Uterus (tissue), 4 donors: ENCODE results near the gene COG2. TPM values are rescaled to one million over a fixed set of nuclear protein-coding genes. Genes with fewer than 3 reads are reported as not detected.

Experiments used
- DNase-seq, 2 donors: peaks; one replicate each; pipeline ENCODE4 v3.0.0-alpha.2; 2019 to 2020
- H3K27ac ChIP-seq, 2 donors: fragments of 200-600 bp; sonication (generic); 1 replicate in 1 of 2; 2 replicates in 1 of 2; pipeline ENCODE4 v1.5.1; 2016 to 2018
- H3K27me3 ChIP-seq, 2 donors: fragments of 200-600 bp; sonication (generic); one replicate each; pipeline ENCODE4 v1.5.1; 2018 to 2019; ENCODE audit warnings: control low read depth in 1 of 2
- H3K36me3 ChIP-seq, 2 donors: fragments of 200-600 bp; sonication (generic); one replicate each; pipeline ENCODE4 v1.5.1; 2019; ENCODE audit warnings: control low read depth in 1 of 2
- H3K4me1 ChIP-seq, 2 donors: fragments of 200-600 bp; sonication (generic); one replicate each; pipeline ENCODE4 v1.5.1; 2018 to 2019; ENCODE audit warnings: control low read depth in 1 of 2
- H3K4me3 ChIP-seq, 2 donors: fragments of 200-600 bp; sonication (generic); 1 replicate in 1 of 2; 2 replicates in 1 of 2; pipeline ENCODE4 v1.5.1; 2018 to 2019; ENCODE audit warnings: mild to moderate bottlenecking in 1 of 2
- H3K9me3 ChIP-seq, 2 donors: fragments of 200-600 bp; sonication (generic); one replicate each; pipeline ENCODE4 v1.5.1; 2019; ENCODE audit warnings: control low read depth in 1 of 2
- POLR2A ChIP-seq, 2 donors: fragments of 450-650 bp; IDR thresholded peaks; one replicate each; pipeline ENCODE4 v1.6.1; 2016; ENCODE audit warnings: antibody characterized with exemption in 2 of 2, mild to moderate bottlenecking in 1 of 2, moderate library complexity in 1 of 2
- intact Hi-C: fragments of 100-400 bp; cut with DNase I; formaldehyde crosslinking; loops from one replicate; pipeline ENCODE4 v1.15.1; 2023; ENCODE audit warnings: low total_unique reads
- total RNA-seq, 4 donors: library from RNA; depleted of rRNA in 3 of 4; stranded (reverse); fragments of >200 nt in 3 of 4; gene quantifications; one replicate each; pipeline versions ENCODE4 v1.1.0 to v1.2.4, GENCODE V29; 2014 to 2023
- TF ChIP-seq, protein P1 (sequence below), 4 experiments: fragments of 200-600 bp in 2 of 4; fragments of 450-650 bp in 2 of 4; sonication (generic) in 2 of 4; IDR thresholded peaks; one replicate each; pipeline ENCODE4 v1.5.1; 2016 to 2019; ENCODE audit warnings: antibody characterized with exemption in 4 of 4, mild to moderate bottlenecking in 2 of 4, moderate library complexity in 1 of 4
- donor health status: DM: yes; HTN: yes; CAD: no.

The COG2 gene
- total RNA-seq, 4 donors from 2014 or later, result 10.0 to 32.3 (median 18.5) TPM

DNA sequence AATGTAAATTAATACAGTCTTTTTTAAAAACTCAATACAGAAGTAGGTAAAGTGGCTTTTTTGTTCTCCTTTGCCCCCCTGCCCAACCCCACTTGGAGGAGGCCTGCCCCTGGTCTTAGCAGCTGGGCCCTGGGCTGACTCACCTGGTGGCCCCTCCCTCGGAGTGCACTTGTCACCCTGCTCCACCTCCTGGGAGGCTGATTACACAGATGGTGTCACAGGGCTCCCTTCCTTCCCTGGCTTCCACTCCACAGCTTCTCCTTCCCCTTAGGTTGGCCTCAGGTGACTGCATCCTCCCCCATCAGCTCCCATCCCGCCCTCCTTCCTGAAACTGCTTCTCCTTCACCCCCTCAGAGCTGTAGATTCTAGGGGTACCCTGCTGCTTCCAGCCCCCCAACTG lies 93.2 kb downstream of the COG2 start:
- Histone ChIP-seq H3K27me3 (no peaks in the 10 kb centered on the region), H3K4me3 (no peak overlapping the region), H3K27ac (no peak overlapping the region), H3K4me1 (no peaks in the 10 kb centered on the region), H3K9me3 (no peaks in the 10 kb centered on the region), H3K36me3 (no peaks in the 10 kb centered on the region)
- intact Hi-C loops, result no loop called here
- TF ChIP-seq, protein P1, sequence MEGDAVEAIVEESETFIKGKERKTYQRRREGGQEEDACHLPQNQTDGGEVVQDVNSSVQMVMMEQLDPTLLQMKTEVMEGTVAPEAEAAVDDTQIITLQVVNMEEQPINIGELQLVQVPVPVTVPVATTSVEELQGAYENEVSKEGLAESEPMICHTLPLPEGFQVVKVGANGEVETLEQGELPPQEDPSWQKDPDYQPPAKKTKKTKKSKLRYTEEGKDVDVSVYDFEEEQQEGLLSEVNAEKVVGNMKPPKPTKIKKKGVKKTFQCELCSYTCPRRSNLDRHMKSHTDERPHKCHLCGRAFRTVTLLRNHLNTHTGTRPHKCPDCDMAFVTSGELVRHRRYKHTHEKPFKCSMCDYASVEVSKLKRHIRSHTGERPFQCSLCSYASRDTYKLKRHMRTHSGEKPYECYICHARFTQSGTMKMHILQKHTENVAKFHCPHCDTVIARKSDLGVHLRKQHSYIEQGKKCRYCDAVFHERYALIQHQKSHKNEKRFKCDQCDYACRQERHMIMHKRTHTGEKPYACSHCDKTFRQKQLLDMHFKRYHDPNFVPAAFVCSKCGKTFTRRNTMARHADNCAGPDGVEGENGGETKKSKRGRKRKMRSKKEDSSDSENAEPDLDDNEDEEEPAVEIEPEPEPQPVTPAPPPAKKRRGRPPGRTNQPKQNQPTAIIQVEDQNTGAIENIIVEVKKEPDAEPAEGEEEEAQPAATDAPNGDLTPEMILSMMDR (IDR thresholded peaks at IDR 0.05), result no peak
- no peak for TF ChIP-seq POLR2A (IDR thresholded peaks at IDR 0.05)
- no peak for DNase-seq

- no peaks in the 10 kb centered on the region for H3K4me1 ChIP-seq
- intact Hi-C loops, result no loop called here
- no peaks in the 10 kb centered on the region for H3K27me3 ChIP-seq
- H3K4me3 ChIP-seq, result no peak overlapping the region
- H3K36me3 ChIP-seq, result no peaks in the 10 kb centered on the region
- TF ChIP-seq, protein P1 (IDR thresholded peaks at IDR 0.05), result no peak
- no peak for TF ChIP-seq POLR2A (IDR thresholded peaks at IDR 0.05)
- DNase-seq, result no peak
- no peak overlapping the region for H3K27ac ChIP-seq
- H3K9me3 ChIP-seq, result no peaks in the 10 kb centered on the region
These were observed 95.5 kb downstream of the COG2 start for GRCh38 chr1:230737622-230738262.

DNA sequence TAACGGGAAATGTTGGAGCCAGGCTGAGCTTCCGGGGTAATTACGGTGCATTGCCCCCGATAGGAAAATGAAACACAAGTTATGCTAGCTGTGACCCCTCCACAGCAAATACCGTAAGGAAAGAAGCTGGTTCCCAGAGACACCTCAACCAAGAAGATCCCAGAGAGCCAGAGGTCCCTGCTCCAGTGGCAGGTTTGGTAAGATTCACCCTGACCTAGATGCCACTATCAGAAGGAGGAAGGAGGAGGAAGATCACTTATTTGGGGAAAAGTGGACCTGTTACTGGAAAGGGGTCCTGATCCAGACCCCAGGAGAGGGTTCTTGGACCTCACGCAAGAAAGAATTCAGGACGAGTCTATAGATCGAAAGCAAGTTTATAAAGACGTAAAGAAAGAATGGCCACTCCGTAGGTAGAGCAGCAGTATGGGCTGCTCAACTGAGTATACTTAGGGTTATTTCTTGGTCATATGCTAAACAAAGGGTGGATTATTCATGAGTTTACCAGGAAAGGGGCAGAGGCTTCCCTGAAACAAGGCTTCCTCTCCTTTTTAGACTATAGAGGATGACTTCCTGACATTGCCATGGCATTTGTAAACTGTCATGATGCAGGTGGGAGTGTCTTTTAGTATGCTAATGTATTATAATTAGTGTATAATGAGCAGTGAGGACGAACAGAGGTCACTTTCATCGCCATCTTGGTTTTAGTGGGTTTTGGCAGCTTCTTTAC lies 97.4 kb downstream of the COG2 start:
- Histone ChIP-seq H3K4me3 (no peak overlapping the region), H3K27ac (no peak overlapping the region), H3K27me3 (no peaks in the 10 kb centered on the region), H3K36me3 (no peaks in the 10 kb centered on the region), H3K4me1 (no peaks in the 10 kb centered on the region), H3K9me3 (no peaks in the 10 kb centered on the region)
- intact Hi-C loops, result no loop called here
- DNase-seq, result no peak
- TF ChIP-seq, protein P1 (IDR thresholded peaks at IDR 0.05), result no peak
- TF ChIP-seq POLR2A (IDR thresholded peaks at IDR 0.05), result no peak

Other genes with a start within 250 kb of the COG2 start
- under 1 TPM; under 0.01 to 0.69 (median 0.11) TPM for gene PGBD5, start 216.1 kb upstream of the COG2 start, total RNA-seq
- 1 to 10 TPM in 3 of 4 donors, under 1 TPM in 1; 0.77 to 7.6 (median 2.5) TPM for gene AGT, start 71.6 kb downstream of the COG2 start, total RNA-seq
- gene CAPN9, start 104.9 kb downstream of the COG2 start, total RNA-seq, result under 1 TPM in 1 of 4 donors, not detected in 3; 0.41 TPM
- gene C1orf198, start 226.0 kb downstream of the COG2 start, total RNA-seq, result 10 to 100 TPM; 41.0 to 80.0 (median 60.8) TPM